Measurements from ENCODE around the gene EBF4. TPM values are rescaled to one million over a fixed set of nuclear protein-coding genes. Genes with fewer than 3 reads are reported as not detected.
"Not testable (repeated sequence)": the region's sequence is repeated elsewhere in the genome, so short reads cannot be mapped to it uniquely, and the experiment has no call there.

EBF4 gene
- total RNA-seq, 1 experiment from 2014 or later, result not detected

DNA sequence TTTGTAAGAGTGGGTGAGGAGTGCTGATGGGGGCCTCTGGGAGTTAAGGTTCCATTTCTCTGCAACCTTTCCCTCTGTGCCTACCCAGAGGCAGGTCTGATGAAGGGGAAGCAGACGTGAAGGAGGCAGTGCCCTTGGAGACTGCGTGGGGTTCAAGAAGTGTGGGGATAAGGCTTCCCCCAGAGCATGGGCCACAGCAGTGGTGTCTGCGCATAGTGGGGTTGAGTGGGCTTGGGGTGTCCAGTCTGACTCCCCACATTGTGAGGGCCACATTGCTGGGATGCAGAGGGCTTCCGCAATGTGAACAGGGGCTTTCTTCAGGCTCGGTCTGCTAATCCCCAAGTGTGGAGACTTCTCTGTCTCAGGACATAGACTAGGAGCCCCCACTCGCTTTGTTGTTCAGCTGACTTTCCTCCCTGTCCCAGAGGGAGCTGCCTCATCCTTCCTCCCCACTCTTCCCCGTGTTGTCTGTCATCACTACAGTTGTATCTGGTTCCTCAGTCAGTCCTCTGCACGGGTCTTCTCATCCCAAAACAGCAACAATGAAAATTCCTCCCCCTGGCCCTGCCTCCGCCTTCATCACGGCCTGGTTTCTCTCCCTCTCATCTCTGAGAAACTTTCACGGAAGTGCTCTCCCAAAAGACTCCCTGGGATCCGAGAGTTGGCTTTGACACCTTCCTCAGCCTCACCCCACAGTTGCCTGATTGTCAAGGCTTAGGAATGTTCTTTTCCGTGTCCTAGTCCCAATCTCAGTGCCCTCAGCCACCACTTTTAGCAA lies 2.8 kb downstream of the EBF4 start:
- TF ChIP-seq, protein P1, sequence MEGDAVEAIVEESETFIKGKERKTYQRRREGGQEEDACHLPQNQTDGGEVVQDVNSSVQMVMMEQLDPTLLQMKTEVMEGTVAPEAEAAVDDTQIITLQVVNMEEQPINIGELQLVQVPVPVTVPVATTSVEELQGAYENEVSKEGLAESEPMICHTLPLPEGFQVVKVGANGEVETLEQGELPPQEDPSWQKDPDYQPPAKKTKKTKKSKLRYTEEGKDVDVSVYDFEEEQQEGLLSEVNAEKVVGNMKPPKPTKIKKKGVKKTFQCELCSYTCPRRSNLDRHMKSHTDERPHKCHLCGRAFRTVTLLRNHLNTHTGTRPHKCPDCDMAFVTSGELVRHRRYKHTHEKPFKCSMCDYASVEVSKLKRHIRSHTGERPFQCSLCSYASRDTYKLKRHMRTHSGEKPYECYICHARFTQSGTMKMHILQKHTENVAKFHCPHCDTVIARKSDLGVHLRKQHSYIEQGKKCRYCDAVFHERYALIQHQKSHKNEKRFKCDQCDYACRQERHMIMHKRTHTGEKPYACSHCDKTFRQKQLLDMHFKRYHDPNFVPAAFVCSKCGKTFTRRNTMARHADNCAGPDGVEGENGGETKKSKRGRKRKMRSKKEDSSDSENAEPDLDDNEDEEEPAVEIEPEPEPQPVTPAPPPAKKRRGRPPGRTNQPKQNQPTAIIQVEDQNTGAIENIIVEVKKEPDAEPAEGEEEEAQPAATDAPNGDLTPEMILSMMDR (IDR thresholded peaks at IDR 0.05; ENCODE audit: unreplicated experiment), result no peak
- Mint-ChIP-seq H3K4me1 (ENCODE audit: insufficient read depth, unreplicated experiment) (peaks cover 8% of the 10 kb centered on the region), H3K27ac (ENCODE audit: low read depth, unreplicated experiment) (no peak overlapping the region), H3K4me3 (ENCODE audit: unreplicated experiment) (no peak overlapping the region), H3K9me3 (ENCODE audit: unreplicated experiment) (no peaks in the 10 kb centered on the region), H3K27me3 (ENCODE audit: insufficient read depth, unreplicated experiment) (peaks cover 79% of the 10 kb centered on the region), H3K36me3 (ENCODE audit: insufficient read depth, unreplicated experiment) (no peaks in the 10 kb centered on the region)
- no TSS peak for BruUV-seq (replicated peaks)
- CTCF ChIA-PET, result interaction anchor here (1.9 kb wide), 1 partner anchor 57 kb away, joined by 4 read pairs; no protein-coding TSS in a partner anchor
- DNase-seq (ENCODE audit: unreplicated experiment), result no peak
- POLR2A ChIA-PET, result no interaction called here
- intact Hi-C loops (cut with micrococcal nuclease), result no loop called here

DNA sequence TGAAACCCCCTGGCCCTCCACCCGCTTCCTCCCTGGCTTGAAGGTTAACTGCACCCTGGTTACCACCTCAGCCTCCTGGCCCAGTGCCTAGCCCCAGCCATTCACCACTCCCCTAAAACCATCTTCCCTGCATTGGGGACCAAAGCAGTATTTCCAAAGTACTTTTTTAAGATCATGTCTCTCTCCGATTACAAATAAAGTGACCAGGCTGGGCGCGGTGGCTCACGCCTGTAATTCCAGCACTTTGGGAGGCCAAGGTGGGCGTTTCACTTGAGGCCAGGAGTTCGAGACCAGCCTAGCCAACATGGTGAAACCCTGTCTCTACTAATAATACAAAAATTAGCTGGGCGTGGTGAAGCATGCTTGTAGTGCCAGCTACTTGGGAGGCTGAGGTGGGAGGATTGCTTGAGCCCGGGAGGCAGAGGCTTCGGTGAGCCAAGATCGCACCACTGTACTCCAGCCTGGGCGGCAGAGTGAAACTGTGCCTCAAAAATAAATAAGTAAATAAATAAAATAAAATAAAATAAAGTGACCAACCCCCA lies 3.5 kb downstream of the EBF4 start:
- H3K4me1 Mint-ChIP-seq (ENCODE audit: insufficient read depth, unreplicated experiment); H3K9me3 Mint-ChIP-seq (ENCODE audit: unreplicated experiment); BruUV-seq (replicated peaks); intact Hi-C loops (cut with micrococcal nuclease); H3K36me3 Mint-ChIP-seq (ENCODE audit: insufficient read depth, unreplicated experiment); H3K4me3 Mint-ChIP-seq (ENCODE audit: unreplicated experiment); H3K27ac Mint-ChIP-seq (ENCODE audit: low read depth, unreplicated experiment); DNase-seq (ENCODE audit: unreplicated experiment): not testable (repeated sequence)
- peaks cover 79% of the 10 kb centered on the region for H3K27me3 Mint-ChIP-seq (ENCODE audit: insufficient read depth, unreplicated experiment)
- POLR2A ChIA-PET, result interaction anchor here (0.7 kb wide), 1 partner anchor 282 kb away, joined by 4 read pairs; no protein-coding TSS in a partner anchor
- CTCF ChIA-PET, result interaction anchor here (1.9 kb wide), 1 partner anchor 57 kb away, joined by 4 read pairs; no protein-coding TSS in a partner anchor

DNA sequence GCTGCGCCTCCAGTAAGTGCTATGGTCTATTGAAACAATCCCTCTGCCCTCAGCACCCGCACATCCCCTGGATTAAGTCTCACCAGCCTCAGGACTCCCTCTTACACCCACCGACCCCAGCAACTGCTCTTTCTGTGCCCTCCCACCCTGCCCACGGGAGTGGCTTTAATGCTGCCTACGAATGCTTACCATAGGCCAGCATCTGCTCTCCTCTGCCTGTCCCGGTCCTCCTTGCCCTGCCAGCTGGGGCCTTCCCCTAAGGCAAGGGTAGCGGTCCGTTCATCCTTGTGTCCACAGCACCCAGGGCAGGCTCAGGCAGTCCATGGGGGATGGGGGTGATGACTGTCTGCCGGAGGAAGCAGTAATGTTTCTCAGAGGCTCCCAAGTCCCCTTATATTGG lies 4.1 kb downstream of the EBF4 start:
- no peak overlapping the region for H3K4me3 Mint-ChIP-seq (ENCODE audit: unreplicated experiment)
- H3K36me3 Mint-ChIP-seq (ENCODE audit: insufficient read depth, unreplicated experiment), result no peaks in the 10 kb centered on the region
- peaks cover 76% of the 10 kb centered on the region for H3K27me3 Mint-ChIP-seq (ENCODE audit: insufficient read depth, unreplicated experiment)
- BruUV-seq (replicated peaks), result no TSS peak
- TF ChIP-seq, protein P1 (IDR thresholded peaks at IDR 0.05; ENCODE audit: unreplicated experiment), result no peak
- ChIA-PET POLR2A (interaction anchor here (0.7 kb wide), 1 partner anchor 282 kb away, joined by 4 read pairs; no protein-coding TSS in a partner anchor), CTCF (interaction anchor here (0.6 kb wide), 1 partner anchor 17 kb away, joined by 3 read pairs; no protein-coding TSS in a partner anchor)
- H3K4me1 Mint-ChIP-seq (ENCODE audit: insufficient read depth, unreplicated experiment), result peaks cover 6% of the 10 kb centered on the region
- no peak overlapping the region for H3K27ac Mint-ChIP-seq (ENCODE audit: low read depth, unreplicated experiment)
- DNase-seq (ENCODE audit: unreplicated experiment), result no peak
- intact Hi-C loops (cut with micrococcal nuclease), result no loop called here
- H3K9me3 Mint-ChIP-seq (ENCODE audit: unreplicated experiment), result no peaks in the 10 kb centered on the region

DNA sequence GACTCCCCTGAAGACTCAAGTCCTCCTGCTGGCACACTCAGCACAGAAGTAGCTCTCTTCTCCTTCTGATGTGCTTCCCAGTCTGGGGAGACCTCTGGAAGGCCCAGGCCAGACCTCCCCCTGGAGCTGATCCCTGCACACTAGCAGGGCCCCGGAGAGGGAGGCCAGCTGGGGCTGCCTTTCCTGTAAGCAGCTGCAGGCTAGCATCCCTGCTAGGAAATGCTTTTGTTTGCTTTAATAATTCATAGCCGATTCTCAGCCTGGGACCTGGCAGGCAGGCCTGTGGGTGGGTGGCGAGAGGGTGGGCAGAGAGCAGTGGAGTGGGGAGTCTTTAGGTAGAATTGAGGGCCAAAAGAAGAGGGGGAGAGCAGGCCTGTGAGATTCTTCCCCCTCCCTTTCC lies 5.2 kb downstream of the EBF4 start:
- TF ChIP-seq, protein P1 (IDR thresholded peaks at IDR 0.05; ENCODE audit: unreplicated experiment), result no peak
- Mint-ChIP-seq H3K4me1 (ENCODE audit: insufficient read depth, unreplicated experiment) (no peaks in the 10 kb centered on the region), H3K9me3 (ENCODE audit: unreplicated experiment) (no peaks in the 10 kb centered on the region), H3K36me3 (ENCODE audit: insufficient read depth, unreplicated experiment) (no peaks in the 10 kb centered on the region), H3K27ac (ENCODE audit: low read depth, unreplicated experiment) (no peak overlapping the region), H3K4me3 (ENCODE audit: unreplicated experiment) (no peak overlapping the region), H3K27me3 (ENCODE audit: insufficient read depth, unreplicated experiment) (peaks cover 66% of the 10 kb centered on the region)
- BruUV-seq (replicated peaks), result no TSS peak
- ChIA-PET POLR2A (interaction anchor here (0.7 kb wide), 1 partner anchor 1295 kb away, joined by 3 read pairs; no protein-coding TSS in a partner anchor), CTCF (no interaction called here)
- intact Hi-C loops (cut with micrococcal nuclease), result no loop called here
- no peak for DNase-seq (ENCODE audit: unreplicated experiment)

Data from MCF 10A (cell line).